Activated T-helper 17 cell treated with anti-CD3 and anti-CD28 coated beads, Interleukin-2, amount 50 U/mL, for 72 hours (primary cell): Measurements from ENCODE around the gene C19orf53. TPM values are rescaled to one million over a fixed set of nuclear protein-coding genes. Genes with fewer than 3 reads are reported as not detected.
"Not testable (repeated sequence)": the region's sequence is repeated elsewhere in the genome, so short reads cannot be mapped to it uniquely, and the experiment has no call there.

Experiments used
- ATAC-seq: fragments of 150-1000 bp; cut with Tn5 transposase; replicated peaks from 2 replicates; pipeline ENCODE4 v1.10.0; 2021; ENCODE audit warnings: mild to moderate bottlenecking, moderate library complexity
- H3K27ac Mint-ChIP-seq: one replicate; pipeline ENCODE4 v1.8.0; 2022; ENCODE audit warnings: mixed read lengths
- H3K27me3 Mint-ChIP-seq: one replicate; pipeline ENCODE4 v1.8.0; 2022; ENCODE audit warnings: mixed read lengths
- H3K36me3 Mint-ChIP-seq: one replicate; pipeline ENCODE4 v1.8.0; 2022; ENCODE audit warnings: low read depth, mild to moderate bottlenecking, mixed read lengths
- H3K4me1 Mint-ChIP-seq: one replicate; pipeline ENCODE4 v1.8.0; 2022; ENCODE audit warnings: mixed read lengths
- H3K4me3 Mint-ChIP-seq: one replicate; pipeline ENCODE4 v1.8.0; 2022; ENCODE audit warnings: mild to moderate bottlenecking, mixed read lengths
- H3K9me3 Mint-ChIP-seq: one replicate; pipeline ENCODE4 v1.8.0; 2022; ENCODE audit warnings: mixed read lengths
- total RNA-seq, 2 donors: library from RNA; stranded (reverse); gene quantifications; one replicate each; pipeline ENCODE4 v1.2.3, GENCODE V29; 2022

The C19orf53 gene
- total RNA-seq, 2 donors from 2014 or later: 76.7 to 127 TPM

GRCh38 chr19:13753622-13754021 lies 20.6 kb upstream of the C19orf53 start:
- ATAC-seq, H3K4me3 Mint-ChIP-seq, H3K27ac Mint-ChIP-seq, H3K4me1 Mint-ChIP-seq, H3K27me3 Mint-ChIP-seq, H3K9me3 Mint-ChIP-seq: not testable (repeated sequence)
- peaks cover 82% of the 10 kb centered on the region for H3K36me3 Mint-ChIP-seq

GRCh38 chr19:13756210-13756609 lies 18.0 kb upstream of the C19orf53 start:
- Mint-ChIP-seq H3K27ac (no peak overlapping the region), H3K9me3 (no peaks in the 10 kb centered on the region), H3K4me3 (no peak overlapping the region), H3K27me3 (no peaks in the 10 kb centered on the region), H3K36me3 (peaks cover 99% of the 10 kb centered on the region), H3K4me1 (no peaks in the 10 kb centered on the region)
- ATAC-seq: no peak

- ATAC-seq: no peak
- Mint-ChIP-seq H3K9me3 (no peaks in the 10 kb centered on the region), H3K4me1 (peaks cover 4% of the 10 kb centered on the region), H3K36me3 (peaks cover 93% of the 10 kb centered on the region), H3K4me3 (no peak overlapping the region), H3K27ac (no peak overlapping the region), H3K27me3 (no peaks in the 10 kb centered on the region)
Measured at GRCh38 chr19:13757805-13758772, 16.2 kb upstream of the C19orf53 start.

DNA sequence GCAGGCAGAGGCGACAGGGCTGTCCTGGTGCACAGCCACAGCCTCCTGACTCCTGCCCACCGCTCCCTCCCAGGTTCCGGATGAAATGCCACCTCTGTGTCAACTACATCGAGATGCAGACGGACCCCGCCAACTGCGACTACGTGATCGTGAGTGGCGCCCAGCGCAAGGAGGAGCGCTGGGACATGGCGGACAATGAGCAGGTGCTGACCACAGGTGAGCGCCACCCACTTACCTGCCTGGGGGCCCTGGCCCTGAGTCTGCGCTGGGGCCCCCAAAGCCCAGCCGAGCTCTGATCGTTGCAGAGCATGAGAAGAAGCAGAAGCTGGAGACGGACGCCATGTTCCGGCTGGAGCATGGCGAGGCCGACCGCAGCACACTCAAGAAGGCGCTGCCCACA lies 15.5 kb upstream of the C19orf53 start:
- Mint-ChIP-seq H3K4me3 (no peak overlapping the region), H3K4me1 (peaks cover 4% of the 10 kb centered on the region), H3K9me3 (no peaks in the 10 kb centered on the region), H3K27ac (no peak overlapping the region), H3K27me3 (no peaks in the 10 kb centered on the region), H3K36me3 (peaks cover 93% of the 10 kb centered on the region)
- ATAC-seq: no peak

DNA sequence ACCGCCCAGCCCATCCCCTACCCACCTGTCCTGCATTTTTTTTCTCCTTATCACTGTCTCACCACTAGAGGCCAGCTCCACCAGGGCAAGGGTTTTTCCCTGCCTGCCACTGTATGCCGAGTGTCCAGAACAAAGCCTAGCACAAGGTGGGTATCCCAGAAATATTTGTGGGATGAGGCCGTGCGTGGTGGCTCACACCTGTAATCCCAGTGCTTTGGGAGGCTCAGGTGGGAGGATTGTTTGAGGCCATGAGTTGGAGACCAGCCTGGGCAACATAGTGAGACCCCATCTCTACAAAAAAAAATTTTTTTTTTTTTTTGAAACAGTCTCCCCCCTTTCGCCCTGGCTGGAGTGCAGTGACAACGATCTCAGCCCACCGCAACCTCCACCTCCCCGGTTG lies 12.8 kb upstream of the C19orf53 start:
- ATAC-seq: no peak
- H3K27ac Mint-ChIP-seq: no peak overlapping the region
- H3K36me3 Mint-ChIP-seq: peaks cover 78% of the 10 kb centered on the region
- no peaks in the 10 kb centered on the region for H3K9me3 Mint-ChIP-seq
- H3K4me1 Mint-ChIP-seq: peaks cover 12% of the 10 kb centered on the region
- no peak overlapping the region for H3K4me3 Mint-ChIP-seq
- H3K27me3 Mint-ChIP-seq: no peaks in the 10 kb centered on the region

DNA sequence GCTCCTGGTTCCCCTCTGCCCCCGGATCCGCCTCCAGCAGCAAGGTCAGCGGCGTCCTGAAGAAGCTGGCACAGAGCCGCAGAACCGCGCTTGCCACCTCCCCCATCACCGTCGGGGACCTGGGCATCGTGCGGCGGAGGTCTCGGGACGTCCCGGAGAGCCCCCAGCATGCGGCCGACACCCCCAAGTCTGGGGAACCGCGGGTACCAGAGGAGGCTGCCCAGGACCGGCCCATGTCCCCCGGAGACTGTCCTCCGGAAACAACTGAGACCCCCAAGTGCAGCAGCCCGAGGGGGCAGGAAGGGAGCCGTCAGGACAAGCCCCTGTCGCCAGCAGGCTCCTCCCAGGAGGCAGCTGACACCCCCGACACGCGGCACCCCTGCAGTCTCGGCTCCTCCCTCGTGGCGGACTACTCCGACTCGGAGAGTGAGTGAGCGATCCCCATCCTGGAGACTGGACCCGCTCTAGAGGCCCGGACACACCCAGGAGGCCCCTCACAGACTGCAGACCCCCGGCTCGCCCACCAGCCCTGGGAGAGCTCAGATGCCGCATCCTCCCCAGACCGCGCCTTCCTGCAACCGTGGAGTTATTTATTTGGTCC lies 11.5 kb upstream of the C19orf53 start:
- H3K4me1 Mint-ChIP-seq: peaks cover 12% of the 10 kb centered on the region
- H3K27me3 Mint-ChIP-seq: no peaks in the 10 kb centered on the region
- H3K9me3 Mint-ChIP-seq: no peaks in the 10 kb centered on the region
- peaks cover 65% of the 10 kb centered on the region for H3K36me3 Mint-ChIP-seq
- peak overlapping the region; percentile 82 for H3K4me3 Mint-ChIP-seq
- ATAC-seq: no peak
- no peak overlapping the region for H3K27ac Mint-ChIP-seq

DNA sequence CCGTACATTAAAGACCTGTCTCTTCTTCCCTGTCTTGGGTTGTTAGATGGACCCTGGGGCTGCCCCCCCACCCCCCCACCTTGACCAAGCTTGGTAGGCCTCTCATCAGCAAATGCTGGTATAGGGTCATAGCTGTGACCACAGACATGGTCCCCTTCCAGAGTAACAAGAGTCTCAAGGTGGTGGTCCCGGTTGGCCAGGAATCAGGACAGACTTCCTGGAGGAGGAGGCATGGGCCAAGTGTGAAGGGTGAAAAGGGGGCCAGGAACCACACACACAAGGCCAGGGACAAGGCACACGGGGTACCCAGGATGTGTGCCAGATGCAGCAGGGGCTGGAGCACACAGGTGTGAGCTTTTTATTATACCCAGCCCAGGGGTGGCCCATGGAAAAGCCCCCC lies 11.0 kb upstream of the C19orf53 start:
- peaks cover 12% of the 10 kb centered on the region for H3K4me1 Mint-ChIP-seq
- H3K4me3 Mint-ChIP-seq: peak overlapping the region; percentile 82
- no peaks in the 10 kb centered on the region for H3K9me3 Mint-ChIP-seq
- H3K36me3 Mint-ChIP-seq: peaks cover 65% of the 10 kb centered on the region
- no peaks in the 10 kb centered on the region for H3K27me3 Mint-ChIP-seq
- H3K27ac Mint-ChIP-seq: no peak overlapping the region
- no peak for ATAC-seq

DNA sequence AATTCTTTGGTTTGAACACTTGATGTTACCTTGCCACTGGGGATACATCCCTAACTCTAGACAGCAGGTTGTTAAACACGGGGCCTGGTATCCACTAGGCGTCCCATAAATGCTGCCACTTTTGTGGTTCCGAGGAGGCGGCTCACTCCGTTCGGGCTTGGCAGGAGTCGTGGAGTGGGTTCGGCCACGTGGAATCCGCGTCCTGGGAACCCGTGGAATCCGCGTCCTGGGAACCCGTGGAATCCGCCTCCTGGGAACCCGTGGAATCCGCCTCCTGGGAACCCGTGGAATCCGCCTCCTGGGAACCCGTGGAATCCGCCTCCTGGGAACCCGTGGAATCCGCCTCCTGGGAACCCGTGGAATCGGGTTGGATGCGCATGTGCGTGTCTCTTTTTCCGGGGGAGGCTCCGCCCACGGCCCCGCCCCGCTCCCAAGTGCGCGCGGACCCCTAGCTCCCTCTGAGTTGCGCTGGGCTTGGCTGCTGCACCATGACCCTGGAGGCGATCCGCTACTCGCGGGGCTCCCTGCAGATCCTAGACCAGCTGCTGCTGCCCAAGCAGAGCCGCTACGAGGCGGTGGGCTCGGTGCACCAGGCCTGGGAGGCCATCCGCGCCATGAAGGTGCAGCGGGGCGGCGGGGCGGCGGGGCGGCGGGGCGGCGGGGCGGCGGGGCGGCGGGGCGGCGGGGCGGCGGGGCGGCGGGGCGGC lies 10.0 kb upstream of the C19orf53 start, which contains the start of gene MRI1:
Gene MRI1, plus strand, starts transcription at position 422 of the 707 bp plus-strand sequence. Its CDS starts 67 bp downstream, at position 489.
- Mint-ChIP-seq H3K27ac (peak within 1 kb of the TSS; percentile 82), H3K4me1 (peaks cover 12% of the 10 kb centered on the region), H3K27me3 (no peaks in the 10 kb centered on the region), H3K4me3 (peak within 1 kb of the TSS; percentile 82), H3K36me3 (peaks cover 61% of the 10 kb centered on the region), H3K9me3 (no peaks in the 10 kb centered on the region)
- peak; percentile 88 for ATAC-seq

GRCh38 chr19:13764821-13765394 lies 9.3 kb upstream of the C19orf53 start:
- peak; percentile 73 for ATAC-seq
- Mint-ChIP-seq H3K27me3 (no peaks in the 10 kb centered on the region), H3K4me1 (peaks cover 12% of the 10 kb centered on the region), H3K4me3 (peak overlapping the region; percentile 82), H3K9me3 (no peaks in the 10 kb centered on the region), H3K27ac (peak overlapping the region; percentile 82), H3K36me3 (peaks cover 61% of the 10 kb centered on the region)

DNA sequence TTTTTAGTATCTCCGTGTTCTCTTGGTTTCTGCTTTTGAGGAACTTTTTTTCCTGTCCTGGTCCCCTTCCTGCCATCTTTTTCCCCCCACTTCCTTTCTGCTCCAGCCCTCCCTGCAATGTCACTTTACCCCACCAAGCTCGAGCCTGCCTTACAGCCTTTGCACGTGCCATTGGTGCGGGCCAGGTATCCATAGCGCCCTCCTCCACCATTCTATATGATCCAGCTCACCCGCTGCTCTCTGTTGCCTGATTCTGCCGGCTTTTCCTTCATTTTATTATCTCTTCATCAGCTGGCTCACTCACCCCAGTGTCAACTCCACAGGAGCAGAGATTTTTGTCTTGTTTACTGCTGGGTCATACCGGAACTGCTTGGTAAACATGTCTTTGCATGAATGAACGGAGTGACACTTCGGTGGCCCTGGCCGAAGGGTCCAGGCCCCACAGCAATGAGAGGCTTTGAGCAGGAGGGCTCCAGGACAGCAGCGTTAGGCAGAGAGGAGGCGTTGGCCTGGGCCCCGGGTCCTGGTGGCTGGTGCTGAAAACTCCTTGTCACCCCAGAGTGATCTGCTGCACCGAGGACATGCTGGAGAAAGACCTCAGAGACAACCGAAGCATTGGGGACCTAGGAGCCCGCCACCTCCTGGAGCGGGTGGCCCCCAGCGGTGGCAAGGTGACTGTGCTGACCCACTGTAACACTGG lies 8.7 kb upstream of the C19orf53 start:
- peak overlapping the region; percentile 82 for H3K4me3 Mint-ChIP-seq
- H3K27me3 Mint-ChIP-seq: no peaks in the 10 kb centered on the region
- H3K27ac Mint-ChIP-seq: peak overlapping the region; percentile 82
- ATAC-seq: no peak
- peaks cover 62% of the 10 kb centered on the region for H3K36me3 Mint-ChIP-seq
- H3K4me1 Mint-ChIP-seq: peaks cover 12% of the 10 kb centered on the region
- H3K9me3 Mint-ChIP-seq: no peaks in the 10 kb centered on the region

- Mint-ChIP-seq H3K4me1 (peaks cover 12% of the 10 kb centered on the region), H3K9me3 (no peaks in the 10 kb centered on the region), H3K27ac (peak overlapping the region; percentile 82), H3K27me3 (no peaks in the 10 kb centered on the region), H3K36me3 (peaks cover 62% of the 10 kb centered on the region), H3K4me3 (peak overlapping the region; percentile 82)
- no peak for ATAC-seq
Measured at GRCh38 chr19:13766095-13766481, 8.2 kb upstream of the C19orf53 start.

DNA sequence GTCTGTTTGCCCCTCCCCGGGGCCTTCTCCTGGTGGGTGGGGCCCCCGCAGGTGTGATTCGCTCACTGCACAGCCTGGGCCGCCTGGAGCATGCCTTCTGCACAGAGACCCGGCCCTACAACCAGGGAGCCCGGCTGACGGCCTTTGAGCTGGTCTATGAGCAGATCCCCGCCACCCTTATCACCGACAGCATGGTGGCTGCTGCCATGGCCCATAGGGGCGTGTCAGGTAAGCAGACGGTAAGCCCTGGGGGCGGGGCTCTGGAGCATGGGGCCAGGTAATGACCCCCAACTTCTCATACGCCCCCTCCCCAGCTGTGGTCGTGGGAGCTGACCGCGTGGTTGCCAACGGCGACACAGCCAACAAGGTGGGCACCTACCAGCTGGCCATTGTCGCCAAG lies 5.7 kb upstream of the C19orf53 start:
- H3K9me3 Mint-ChIP-seq: no peaks in the 10 kb centered on the region
- no peak overlapping the region for H3K27ac Mint-ChIP-seq
- ATAC-seq: no peak
- H3K36me3 Mint-ChIP-seq: peaks cover 55% of the 10 kb centered on the region
- no peak overlapping the region for H3K4me3 Mint-ChIP-seq
- no peaks in the 10 kb centered on the region for H3K27me3 Mint-ChIP-seq
- peaks cover 7% of the 10 kb centered on the region for H3K4me1 Mint-ChIP-seq

GRCh38 chr19:13770013-13770635 lies 4.1 kb upstream of the C19orf53 start:
- H3K27ac Mint-ChIP-seq: no peak overlapping the region
- no peaks in the 10 kb centered on the region for H3K9me3 Mint-ChIP-seq
- H3K27me3 Mint-ChIP-seq: no peaks in the 10 kb centered on the region
- peaks cover 13% of the 10 kb centered on the region for H3K4me1 Mint-ChIP-seq
- no peak for ATAC-seq
- no peak overlapping the region for H3K4me3 Mint-ChIP-seq
- peaks cover 61% of the 10 kb centered on the region for H3K36me3 Mint-ChIP-seq
